A549 treated with Hydrocortisone at 1 μM for 4 hours (cell line): ENCODE data around the gene LAMC2. TPM values are rescaled to one million over a fixed set of nuclear protein-coding genes. Genes with fewer than 3 reads are reported as not detected.

ENCODE experiments used
- total RNA-seq: library from RNA; stranded (reverse); fragments of 200-300 nt; extraction: Qiagen RNA extraction; gene quantifications from 5 replicates; pipeline ENCODE4 v1.2.3, GENCODE V29; 2022

Gene LAMC2
- 17.5 to 25.9 TPM (median 19.8 TPM) in 5 replicates for total RNA-seq

GRCh38 chr1:183185941-183186490, at the start of gene LAMC2:
TSS of gene LAMC2 (plus strand) at chr1:183186264. CDS start at chr1:183186353, 89 bp downstream.

Other genes starting within 250 kb of the LAMC2 start
- not detected in 5 replicates for gene SHCBP1L, start 233.1 kb upstream of the LAMC2 start, total RNA-seq
- 84.0 to 143 TPM (median 107 TPM) in 5 replicates for gene LAMC1, start 162.8 kb upstream of the LAMC2 start, total RNA-seq
- 0.35 to 0.71 TPM (median 0.51 TPM) in 5 replicates for gene NMNAT2, start 232.1 kb downstream of the LAMC2 start, total RNA-seq